ENCODE data around the gene ST6GAL1.

Gene ST6GAL1

DNA sequence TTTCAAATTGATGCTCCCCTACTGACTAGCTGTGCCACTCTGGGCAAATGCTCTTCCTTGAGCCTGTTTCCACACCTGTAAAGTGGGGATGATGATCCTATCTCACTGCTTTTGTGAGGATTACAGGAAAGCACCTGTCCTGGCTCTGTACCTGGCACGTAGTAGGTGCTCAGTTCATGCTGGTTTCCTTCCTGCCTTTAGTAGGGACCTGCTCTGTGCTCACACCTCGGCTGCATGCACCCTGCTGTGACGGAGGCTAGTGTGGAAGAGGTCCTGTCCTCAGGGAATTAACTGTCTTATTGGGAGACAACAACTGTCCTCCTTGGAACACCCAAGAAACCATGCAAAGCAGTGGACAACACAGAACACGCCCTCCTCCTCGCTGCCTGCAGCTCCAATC lies 147.2 kb downstream of the ST6GAL1 start:
- no peak for DNase-seq (ENCODE audit: low read depth)

DNA sequence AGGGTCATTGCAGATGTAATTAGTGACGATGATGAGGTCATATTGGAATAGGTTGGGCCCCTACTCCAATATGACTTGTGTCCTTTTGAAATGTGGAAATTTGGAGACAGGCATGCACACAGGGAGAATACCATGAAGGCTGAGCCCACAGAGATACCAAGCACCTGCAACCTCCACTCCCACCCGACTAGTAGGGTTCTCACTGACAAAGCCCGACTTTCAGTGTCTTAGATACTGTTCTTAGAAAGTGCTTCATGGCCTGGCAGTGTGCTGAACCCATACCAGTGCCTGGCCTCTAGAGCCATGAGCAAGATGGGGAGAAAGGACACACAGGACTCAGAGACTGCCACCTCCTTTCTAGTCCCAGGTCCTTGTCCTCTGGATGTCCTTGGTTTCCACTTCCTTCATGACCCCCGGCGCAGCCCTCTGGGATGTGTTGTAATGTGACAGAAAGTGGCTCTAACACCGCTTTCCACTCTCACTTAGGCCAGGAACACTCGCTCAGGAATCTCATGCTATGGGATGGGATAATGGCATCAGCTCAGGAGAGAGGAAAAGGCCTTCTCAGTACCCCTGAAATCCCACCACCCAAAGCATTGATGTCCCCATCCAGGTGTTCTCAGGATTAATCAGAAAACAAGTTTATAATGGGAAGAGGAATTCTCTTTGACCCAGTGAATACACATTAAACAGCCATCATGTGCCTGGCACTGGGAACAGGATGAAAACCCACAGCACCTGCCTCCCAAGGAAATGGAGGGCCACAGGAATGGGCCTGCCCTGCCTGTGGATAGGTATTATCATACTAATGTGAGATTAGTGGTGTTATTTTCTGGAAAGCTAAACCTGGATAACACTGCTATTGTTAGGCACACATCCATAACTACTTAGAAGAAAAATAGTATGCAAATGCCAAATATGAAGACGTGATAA lies 149.0 kb downstream of the ST6GAL1 start:
- no peak for DNase-seq (ENCODE audit: low read depth)

DNA sequence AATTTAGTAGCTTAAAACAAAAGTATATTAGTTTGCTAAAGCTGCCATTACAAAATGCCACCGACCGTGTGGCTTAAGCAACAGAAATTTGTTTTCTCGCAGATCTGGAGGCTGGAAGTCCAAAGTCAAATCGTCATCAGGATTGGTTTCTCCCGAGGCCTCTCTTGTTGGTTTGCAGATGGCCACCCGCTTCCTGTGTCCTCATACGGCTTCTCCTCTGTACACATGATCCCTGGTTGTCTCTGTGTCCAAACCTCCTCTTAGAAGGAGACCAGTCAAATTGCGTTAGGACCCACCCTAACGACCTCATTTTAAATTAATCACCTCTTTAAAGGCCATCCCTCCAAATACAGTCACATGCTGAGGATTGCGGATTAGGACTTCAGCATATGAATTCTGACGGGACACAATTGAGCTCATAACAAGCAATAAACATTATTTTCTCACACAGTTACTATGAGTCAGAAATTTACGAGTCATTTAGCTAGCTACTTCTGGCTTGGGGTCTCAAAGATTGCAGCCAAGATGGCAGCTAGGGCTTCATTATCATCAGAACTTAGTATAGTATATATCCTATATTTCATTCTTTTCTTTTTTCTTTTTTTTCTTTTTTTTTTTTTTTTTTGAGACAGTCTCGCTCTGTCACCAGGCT lies 150.6 kb downstream of the ST6GAL1 start:
- no peak for DNase-seq (ENCODE audit: low read depth)

DNA sequence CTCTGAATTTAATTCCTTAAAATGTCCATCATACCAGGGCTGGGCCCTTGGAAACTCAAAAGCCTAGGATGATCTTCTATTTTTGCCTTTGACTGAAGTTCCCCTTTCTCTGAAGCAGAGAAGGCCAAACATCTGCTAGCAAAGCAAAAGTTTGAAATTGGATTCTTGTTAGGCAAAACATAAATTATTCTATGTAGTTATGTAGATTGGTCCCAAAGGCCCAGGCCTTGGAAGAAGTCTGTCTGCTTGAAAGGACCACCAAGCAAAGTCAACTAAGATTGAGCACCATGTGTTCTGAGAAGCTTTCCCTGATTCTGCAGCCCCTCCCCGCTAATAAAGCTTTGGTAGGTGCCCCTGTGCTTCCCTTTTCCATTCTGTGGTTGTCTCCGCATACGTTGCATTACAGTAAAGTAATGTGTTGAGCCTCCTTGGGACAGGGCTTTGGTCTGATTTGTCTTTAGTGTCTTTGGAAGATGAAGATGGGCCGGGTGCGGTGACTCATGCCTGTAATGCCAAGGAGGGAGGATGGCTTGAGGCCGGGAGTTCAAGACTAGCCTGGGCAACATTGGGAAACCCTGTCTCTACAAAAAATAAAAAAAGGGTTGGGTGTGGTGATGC lies 152.5 kb downstream of the ST6GAL1 start:
- no peak for DNase-seq (ENCODE audit: low read depth)

DNA sequence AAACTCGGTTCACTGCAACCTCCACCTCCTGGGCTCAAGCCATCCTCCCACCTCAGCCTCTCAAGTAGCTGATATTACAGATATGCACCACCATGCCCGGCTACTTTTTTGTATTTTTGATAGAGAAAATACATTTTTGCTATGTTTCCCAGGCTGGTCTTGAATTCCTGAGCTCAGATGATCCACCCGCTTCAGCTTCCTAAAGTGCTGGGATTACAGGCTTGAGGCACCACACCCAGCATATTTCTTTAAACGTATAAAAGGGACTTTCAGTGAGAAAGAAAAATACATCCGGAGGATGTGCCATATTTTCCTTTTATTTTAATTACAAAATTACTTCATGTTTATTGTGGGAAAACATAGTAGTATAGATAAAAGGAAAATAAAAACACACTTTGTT lies 153.8 kb downstream of the ST6GAL1 start:
- no peak for DNase-seq (ENCODE audit: low read depth)

DNA sequence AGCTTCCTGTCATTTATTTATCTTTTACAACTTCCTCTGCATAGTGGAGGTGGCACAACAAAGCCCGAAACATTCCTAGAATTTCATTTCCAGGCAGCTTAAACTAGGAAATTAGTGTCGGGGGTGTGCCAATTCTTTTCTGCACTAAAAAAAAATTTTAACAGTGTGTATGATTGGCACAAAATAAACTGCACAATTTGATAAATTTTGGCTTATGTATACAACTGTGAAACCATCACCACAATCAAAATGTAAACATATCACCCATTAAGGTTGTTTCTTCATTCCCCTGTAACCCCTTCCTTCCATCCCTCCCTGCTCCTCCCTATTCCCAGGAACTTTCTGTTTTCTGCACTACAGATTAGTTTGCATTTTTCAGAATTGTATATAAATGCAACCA lies 154.3 kb downstream of the ST6GAL1 start:
- DNase-seq (ENCODE audit: low read depth) = no peak

DNA sequence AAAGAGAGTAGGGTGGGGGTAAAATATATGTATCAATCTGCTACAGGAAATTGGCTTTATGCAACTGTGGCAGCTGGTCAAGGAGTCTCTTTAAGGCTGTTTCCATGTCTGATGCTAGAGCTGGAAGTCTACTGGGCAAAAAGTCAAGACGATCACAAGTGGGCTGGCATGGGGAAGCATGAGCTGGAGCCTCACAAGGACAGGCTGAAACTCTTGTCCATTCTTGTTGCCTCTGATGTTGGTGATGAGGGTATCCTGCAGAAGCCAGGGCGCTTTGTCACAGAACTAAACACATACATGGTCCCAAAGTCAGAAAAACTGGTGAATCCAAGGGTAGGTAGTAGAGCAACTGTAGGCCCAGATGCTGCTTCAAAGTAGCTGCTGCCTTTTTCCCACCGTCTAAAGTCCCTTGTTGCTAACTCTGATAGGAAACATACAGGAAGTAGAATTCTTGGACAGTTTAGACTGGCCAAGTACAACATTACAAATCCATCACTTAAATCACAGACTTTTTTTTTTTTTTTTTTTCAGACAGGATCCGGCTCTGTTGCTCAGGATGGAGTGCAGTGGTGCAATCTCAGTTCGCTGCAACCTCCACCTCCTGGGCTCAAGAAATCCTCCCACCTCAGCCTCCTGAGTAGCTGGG lies 154.8 kb downstream of the ST6GAL1 start:
- no peak for DNase-seq (ENCODE audit: low read depth)

DNA sequence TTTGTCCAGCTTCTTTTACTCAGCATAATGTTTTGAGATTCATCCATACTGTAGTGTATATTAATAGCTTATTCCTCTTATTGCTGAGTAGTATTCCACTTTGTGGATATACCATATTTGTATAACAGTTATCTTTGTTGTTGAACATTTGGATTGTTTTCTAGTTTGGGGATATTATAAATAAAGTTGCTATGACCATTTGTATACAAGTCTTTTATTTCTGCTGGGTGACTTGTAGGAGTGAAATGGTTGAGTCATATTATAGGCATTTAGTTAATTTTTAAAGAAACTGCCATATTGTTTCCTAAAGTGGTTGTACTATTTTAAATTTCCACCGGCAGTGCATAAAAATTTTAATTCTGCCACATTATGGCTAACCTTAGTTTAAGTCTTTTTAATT lies 155.6 kb downstream of the ST6GAL1 start:
- DNase-seq (ENCODE audit: low read depth) = no peak

DNA sequence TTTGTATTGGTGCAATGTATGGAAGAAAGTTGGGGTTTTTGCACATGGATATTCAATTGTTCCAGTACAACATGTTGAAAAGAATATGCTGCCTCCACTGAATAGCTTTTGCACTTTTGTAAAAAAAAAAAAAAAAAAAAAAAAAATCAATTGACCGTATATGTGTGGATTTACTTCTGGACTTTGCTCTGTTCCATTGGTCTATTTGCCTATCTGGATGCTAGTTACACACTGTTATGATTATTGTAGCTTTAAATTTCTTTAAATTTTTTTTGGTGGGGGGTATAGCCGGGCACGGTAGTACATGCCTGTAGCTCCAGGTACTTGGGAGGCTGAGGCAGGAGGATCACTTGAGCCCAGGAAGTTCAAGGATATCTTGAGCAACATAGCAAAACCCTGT lies 156.5 kb downstream of the ST6GAL1 start:
- DNase-seq (ENCODE audit: low read depth) = no peak

DNA sequence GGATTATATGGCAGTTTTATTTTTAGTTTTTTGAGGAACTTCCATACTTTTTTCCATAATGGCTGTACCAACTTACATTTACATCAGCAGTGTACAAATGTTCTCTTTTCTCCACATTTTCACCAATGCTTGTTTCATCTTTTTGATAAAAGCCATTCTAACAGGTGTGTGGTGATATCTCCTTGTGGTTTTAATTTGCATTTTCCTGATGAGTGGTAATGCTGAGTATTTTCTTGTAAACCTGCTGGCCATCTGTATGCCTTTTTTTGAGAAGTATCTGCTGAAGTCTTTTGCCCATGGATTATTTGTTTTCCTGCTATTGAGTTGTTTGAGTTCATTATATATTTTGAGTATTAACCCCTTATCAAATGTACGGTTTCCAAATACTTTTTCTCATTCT lies 158.4 kb downstream of the ST6GAL1 start:
- no peak for DNase-seq (ENCODE audit: low read depth)

DNA sequence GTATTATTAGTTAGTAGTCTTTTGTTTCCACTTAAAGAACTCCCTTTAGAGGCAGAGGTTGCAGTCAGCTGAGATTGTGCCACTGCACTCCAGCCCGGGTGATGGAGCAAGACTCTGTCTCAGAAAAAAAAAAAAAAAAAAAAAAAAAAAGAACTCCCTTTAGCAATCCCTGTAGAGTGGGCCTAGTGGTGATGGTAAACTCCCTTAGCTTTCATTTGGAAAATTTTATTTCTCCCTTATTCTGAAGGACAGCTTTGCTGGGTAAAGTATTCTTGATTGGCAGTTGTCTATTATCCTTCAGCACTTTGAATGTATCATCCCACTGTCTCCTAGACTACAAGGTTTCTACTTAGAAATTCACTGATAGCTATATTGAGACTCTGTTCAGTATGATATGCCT lies 163.0 kb downstream of the ST6GAL1 start:
- DNase-seq (ENCODE audit: low read depth) = no peak

DNA sequence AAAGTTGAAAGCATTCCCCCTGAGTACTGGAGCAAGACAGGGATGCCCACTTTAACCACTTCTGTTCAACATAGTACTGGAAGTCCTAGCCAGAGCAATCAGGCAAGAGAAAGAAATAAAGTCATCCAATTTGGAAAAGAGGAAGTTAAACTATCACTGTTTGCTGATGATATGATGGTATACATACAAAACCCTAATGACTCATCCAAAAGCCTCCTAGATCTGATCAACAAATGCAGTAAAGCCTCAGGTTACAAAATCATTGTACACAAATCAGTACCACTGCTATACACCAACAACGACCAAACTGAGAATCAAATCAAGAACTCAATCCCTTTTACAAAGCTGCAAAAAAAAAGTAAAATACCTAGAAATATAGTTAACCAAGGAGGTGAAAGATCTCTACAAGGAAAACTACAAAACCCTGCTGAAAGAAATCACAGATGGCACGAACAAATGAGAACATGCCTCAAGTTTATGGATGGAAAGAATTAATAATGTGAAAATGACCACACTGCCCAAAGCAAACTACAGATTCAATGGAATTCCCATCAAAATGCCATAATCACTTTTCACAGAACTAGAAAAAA lies 168.7 kb downstream of the ST6GAL1 start:
- DNase-seq (ENCODE audit: low read depth) = no peak

DNA sequence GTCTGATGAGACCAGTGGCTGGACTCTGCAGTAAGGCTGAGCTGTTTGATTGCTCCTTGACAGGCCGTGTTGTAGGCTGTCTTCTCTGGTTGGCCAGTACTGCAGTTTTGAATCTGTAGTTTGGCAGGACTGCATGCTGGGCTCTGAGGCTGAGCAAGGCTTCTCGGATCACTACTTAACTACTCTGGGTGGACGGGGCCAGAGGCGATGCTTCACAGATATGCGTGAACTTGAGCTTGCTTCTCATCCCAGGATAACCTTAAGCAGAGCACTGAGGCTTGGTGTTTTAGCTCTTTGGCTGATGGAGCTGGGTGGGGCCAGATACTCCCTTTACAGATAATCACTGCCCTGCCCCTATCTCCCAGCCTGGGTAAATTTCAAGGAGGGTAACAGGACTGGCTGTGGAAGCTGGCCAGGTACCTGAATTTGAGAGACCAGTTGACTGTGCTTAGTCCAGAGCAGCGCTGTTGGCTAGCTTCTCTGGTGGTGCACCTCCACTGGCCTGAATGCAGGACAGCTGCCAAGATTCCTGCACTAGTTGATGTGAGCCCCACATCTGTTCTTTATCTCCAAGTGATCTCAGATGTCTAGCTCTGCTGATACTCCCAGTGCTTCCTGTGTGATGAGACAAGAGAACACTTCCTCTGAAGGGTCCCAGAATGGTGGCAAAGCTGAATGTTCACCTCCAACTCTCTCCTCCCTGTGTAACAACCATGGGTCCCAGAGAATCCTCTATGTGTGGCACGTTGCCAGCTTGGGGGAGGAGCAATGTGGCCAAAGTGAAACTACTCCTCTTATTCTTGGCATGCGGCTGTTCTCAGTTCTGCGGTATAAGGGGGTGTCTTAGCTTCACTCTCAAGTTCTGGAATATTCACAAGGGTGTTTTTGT lies 171.1 kb downstream of the ST6GAL1 start:
- peak; percentile 26 for DNase-seq (ENCODE audit: low read depth)

DNA sequence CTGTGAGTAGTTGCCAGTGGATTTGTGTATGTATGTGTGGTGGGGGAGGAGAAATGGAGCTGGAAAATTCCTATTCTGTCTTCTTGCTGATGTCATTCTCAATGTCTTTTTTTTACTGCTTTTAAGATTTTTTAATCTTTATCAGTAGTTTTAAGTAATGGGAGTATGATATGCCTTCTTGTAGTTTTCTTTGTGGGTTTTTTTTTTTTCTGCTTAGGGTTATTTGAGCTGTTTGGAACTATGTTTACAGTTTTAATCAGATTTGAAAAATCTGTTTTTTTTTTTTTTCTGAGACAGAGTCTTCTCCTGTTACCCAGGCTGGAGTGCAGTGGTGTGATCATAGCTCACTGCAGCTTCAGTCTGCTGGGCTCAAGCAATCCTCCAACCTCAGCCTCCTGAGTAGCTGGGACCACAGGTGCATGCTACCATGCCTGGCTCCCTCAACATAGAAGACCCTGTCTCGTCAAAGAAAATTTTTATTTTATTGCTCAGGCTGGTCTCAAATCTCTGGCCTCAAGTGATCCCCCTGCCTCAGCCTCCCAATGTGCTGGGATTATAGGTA lies 171.8 kb downstream of the ST6GAL1 start:
- no peak for DNase-seq (ENCODE audit: low read depth)

DNA sequence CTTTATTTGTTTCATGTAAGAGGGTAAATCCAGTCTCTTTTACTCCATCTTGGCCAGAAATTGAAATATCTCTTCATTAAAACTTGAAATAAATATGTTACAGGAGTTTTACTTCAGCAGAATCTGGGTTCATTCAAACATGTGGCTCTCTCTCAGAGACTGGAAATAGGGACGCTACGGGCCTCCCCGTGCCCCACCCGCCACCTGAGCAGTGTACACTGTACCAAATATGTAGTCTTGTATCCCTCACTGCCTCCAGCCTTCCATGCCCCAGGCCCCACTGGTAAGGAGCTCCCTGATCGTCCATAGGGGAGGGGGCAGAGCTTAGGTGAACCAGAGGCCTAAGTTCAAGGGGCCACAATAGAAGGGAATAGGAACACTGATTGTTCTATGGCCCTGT lies 172.9 kb downstream of the ST6GAL1 start:
- no peak for DNase-seq (ENCODE audit: low read depth)

DNA sequence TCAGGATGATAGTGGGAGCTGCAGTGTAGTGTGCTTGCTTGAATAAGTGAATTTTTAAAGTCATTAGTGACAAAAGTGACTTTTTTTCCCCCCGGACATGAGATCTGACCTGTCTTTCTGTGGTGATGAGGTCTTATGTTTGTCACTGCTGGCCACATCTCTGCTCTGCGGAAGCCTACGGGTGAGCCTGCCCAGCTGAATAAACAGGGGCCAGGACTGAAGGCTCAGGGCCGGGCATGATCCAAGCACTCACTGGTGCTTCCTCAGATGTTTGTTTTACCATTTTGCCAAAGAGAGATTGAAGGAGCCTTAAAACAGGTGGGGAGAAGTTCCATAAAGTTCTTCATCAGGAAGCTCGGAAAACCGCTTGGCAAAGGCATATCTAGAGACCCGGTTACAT lies 174.0 kb downstream of the ST6GAL1 start:
- no peak for DNase-seq (ENCODE audit: low read depth)

DNA sequence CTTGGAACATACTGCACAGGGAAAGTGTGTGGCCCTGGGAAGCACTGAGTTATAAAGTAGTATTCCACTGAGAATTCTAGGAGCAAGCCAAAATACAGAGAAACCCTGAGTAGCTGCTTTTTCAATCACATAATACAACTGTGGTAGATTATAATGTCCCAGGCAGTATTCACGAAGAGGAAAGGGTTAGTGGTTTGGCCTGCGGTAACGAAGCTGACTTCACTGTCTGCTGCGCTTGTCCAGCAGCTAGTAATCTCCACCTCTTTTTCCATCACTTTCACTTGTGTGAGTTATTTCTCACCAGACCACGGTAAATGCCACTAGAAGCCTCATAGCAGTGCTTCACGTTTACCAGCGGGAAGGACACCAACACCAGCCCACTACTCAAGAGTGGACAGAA lies 174.6 kb downstream of the ST6GAL1 start:
- DNase-seq (ENCODE audit: low read depth) = no peak

DNA sequence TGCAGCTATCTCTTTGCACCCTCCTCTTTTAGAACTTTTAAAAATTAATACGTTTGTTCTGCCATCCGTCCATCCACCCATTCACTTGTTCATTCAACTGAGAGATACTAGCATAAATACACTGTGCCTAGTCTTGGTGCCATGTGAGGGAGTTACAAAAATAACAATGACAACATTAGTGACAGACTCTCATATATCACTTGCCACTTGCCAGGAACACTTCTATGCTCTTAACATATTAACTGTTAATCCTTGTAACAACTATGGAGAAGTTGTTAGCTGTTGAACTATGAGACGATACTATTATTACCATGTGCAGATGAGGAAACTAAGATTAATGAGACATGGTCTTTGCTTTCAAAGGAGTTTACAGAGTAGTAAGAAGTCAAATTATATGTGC lies 175.4 kb downstream of the ST6GAL1 start:
- no peak for DNase-seq (ENCODE audit: low read depth)

DNA sequence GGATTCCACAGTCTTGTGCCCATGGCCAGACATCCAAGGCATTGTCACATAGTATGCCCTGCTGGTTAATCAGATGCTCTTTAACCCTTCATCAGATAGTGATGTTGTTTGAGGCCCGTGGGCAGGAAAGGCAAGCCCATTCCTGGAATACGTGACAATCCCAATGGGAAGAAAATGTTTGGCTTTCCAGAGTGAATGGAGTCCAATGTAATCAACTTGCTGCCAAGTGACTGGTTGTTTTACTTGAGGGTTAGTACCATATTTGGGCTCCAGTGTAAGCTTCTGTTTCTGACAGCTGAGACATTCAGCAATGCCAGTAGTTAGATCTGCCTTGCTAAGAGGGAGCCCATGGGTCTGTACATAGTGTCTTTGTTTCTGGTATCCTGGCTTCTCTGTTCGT lies 177.7 kb downstream of the ST6GAL1 start:
- no peak for DNase-seq (ENCODE audit: low read depth)

DNA sequence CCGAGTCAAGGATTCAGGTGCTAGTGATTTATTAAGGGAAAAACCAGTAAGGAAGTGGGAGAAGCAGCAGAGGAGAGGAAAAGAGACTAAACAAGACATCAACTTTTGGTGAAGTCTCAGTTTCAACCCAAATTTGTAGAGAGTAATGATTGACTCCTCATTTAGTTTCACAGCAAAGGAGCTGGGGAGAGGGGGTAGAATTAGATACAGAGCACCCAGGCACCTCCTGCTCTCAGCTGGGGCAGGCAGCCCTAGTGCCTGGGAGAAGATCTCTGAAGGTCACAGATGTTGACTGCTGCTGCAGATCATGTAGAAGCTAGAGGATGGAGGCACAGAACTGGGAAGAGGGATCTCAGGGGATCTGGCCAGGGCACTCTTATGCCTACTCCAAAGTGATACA lies 179.8 kb downstream of the ST6GAL1 start:
- no peak for DNase-seq (ENCODE audit: low read depth)

Measured in stimulated activated CD8-positive, alpha-beta memory T cell treated with anti-CD3 and anti-CD28 coated beads, Interleukin-7, amount 100 ng/mL, for 24 hours (primary cell).